Stomach (tissue), 9 donors: ENCODE data around the gene SLC44A1. TPM values are rescaled to one million over a fixed set of nuclear protein-coding genes. Genes with fewer than 3 reads are reported as not detected.

Experiments
- DNase-seq, 2 donors: peaks; one replicate each; pipeline versions ENCODE4 v3.0.0 to v3.0.0-alpha.2; 2013 to 2019
- H3K27ac ChIP-seq, 5 donors: fragments of 200-600 bp in 4 of 5; sonication (generic) in 4 of 5; one replicate each; pipeline ENCODE4 v1.5.1; 2013 to 2019; ENCODE audit warnings: mild to moderate bottlenecking in 1 of 5, moderate library complexity in 1 of 5
- H3K27me3 ChIP-seq, 3 donors: fragments of 200-600 bp; sonication (generic); one replicate each; pipeline ENCODE4 v1.5.1; 2017 to 2019; ENCODE audit warnings: mixed run types in 1 of 3
- H3K36me3 ChIP-seq, 4 donors: fragments of 200-600 bp; sonication (generic); 1 replicate in 3 of 4; 2 replicates in 1 of 4; pipeline ENCODE4 v1.5.1; 2016 to 2019
- H3K4me1 ChIP-seq, 4 donors: fragments of 200-600 bp; sonication (generic); one replicate each; pipeline ENCODE4 v1.5.1; 2016 to 2019
- H3K4me3 ChIP-seq, 4 donors: fragments of 200-600 bp; sonication (generic) in 3 of 4; one replicate each; pipeline ENCODE4 v1.5.1; 2016 to 2019; ENCODE audit warnings: mild to moderate bottlenecking in 1 of 4
- H3K9me3 ChIP-seq, 4 donors: fragments of 200-600 bp; sonication (generic); one replicate each; pipeline ENCODE4 v1.5.1; 2016 to 2019
- EP300 ChIP-seq: sonication (generic); formaldehyde crosslinking; IDR thresholded peaks from one replicate; pipeline ENCODE4 v1.6.1; 2017; ENCODE audit warnings: antibody characterized with exemption
- POLR2A ChIP-seq, 4 donors: fragments of 450-650 bp; IDR thresholded peaks; one replicate each; pipeline ENCODE4 v1.6.1; 2016; ENCODE audit warnings: antibody characterized with exemption in 4 of 4, control low read depth in 2 of 4, mild to moderate bottlenecking in 1 of 4, moderate library complexity in 1 of 4
- POLR2AphosphoS5 ChIP-seq, 3 donors: sonication (generic); formaldehyde crosslinking; IDR thresholded peaks; one replicate each; pipeline ENCODE4 v1.6.1; 2016; ENCODE audit warnings: antibody characterized with exemption in 3 of 3
- WGBS, 5 donors: extraction: QIAGEN DNeasy Blood & Tissue Kit in 3 of 5; methylation state at CpG; one replicate each; pipeline versions ENCODE4 v1.1.5 to v1.1.7; 2013 to 2018; 5-methylcytosine and 5-hydroxymethylcytosine counted together
- intact Hi-C: fragments of 100-400 bp; cut with DNase I; formaldehyde crosslinking; loops from one replicate; pipeline ENCODE4 v1.15.1; 2023; ENCODE audit warnings: low total_unique reads
- polyA plus RNA-seq, 3 donors: library from polyadenylated mRNA; stranded (reverse); fragments of 200-250 nt; gene quantifications; one replicate each; pipeline ENCODE4 v1.2.3, GENCODE V29; 2013
- total RNA-seq, 5 donors: library from RNA; depleted of rRNA; stranded (reverse); fragments of >200 nt; gene quantifications; one replicate each; pipeline versions ENCODE4 v1.1.0 to v1.2.3, GENCODE V29; 2014 to 2016
- TF ChIP-seq, protein P1 (sequence below), 7 experiments: fragments of 450-650 bp in 4 of 7; fragments of 200-600 bp in 3 of 7; sonication (generic) in 3 of 7; IDR thresholded peaks; one replicate each; pipeline ENCODE4 v1.5.1; 2016 to 2019; ENCODE audit warnings: antibody characterized with exemption in 7 of 7, control low read depth in 2 of 7, mild to moderate bottlenecking in 1 of 7
- donor health status: healthy with polysubstance abuse.
- donor health status: Bipolar disorder and iron deficiency.
- donor health status: healthy.

The SLC44A1 gene
- total and polyA plus RNA-seq, 8 donors: 5.7 to 82.8 (median 16.1) TPM

DNA sequence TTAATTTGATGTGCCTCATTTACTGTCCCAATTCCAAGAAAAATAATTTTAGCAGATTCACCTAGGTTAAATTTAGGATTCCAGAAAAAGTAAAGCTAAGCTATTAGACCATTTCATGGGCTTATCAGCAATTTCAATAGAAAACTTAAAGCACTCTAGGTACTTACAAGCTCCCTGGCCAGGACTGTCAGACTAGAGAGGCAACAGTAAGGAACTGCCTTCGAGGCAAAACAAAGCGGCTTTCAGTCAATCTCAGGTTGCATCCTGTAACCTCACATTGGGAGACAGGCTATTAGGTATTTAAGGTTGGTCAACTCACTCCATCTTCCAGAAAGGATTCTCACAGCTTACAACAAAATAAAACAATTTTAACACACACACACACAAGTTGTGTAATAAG lies 154.7 kb downstream of the SLC44A1 start:
- no peak overlapping the region for H3K4me3 ChIP-seq
- no peak for DNase-seq
- no peaks in the 10 kb centered on the region for H3K27me3 ChIP-seq
- no peak overlapping the region for H3K27ac ChIP-seq
- intact Hi-C loops: no loop called here
- no peaks in the 10 kb centered on the region for H3K4me1 ChIP-seq
- TF ChIP-seq POLR2A (IDR thresholded peaks at IDR 0.05) (no peak), POLR2AphosphoS5 (IDR thresholded peaks at IDR 0.05) (no peak), EP300 (no peak)
- TF ChIP-seq, protein P1, sequence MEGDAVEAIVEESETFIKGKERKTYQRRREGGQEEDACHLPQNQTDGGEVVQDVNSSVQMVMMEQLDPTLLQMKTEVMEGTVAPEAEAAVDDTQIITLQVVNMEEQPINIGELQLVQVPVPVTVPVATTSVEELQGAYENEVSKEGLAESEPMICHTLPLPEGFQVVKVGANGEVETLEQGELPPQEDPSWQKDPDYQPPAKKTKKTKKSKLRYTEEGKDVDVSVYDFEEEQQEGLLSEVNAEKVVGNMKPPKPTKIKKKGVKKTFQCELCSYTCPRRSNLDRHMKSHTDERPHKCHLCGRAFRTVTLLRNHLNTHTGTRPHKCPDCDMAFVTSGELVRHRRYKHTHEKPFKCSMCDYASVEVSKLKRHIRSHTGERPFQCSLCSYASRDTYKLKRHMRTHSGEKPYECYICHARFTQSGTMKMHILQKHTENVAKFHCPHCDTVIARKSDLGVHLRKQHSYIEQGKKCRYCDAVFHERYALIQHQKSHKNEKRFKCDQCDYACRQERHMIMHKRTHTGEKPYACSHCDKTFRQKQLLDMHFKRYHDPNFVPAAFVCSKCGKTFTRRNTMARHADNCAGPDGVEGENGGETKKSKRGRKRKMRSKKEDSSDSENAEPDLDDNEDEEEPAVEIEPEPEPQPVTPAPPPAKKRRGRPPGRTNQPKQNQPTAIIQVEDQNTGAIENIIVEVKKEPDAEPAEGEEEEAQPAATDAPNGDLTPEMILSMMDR (IDR thresholded peaks at IDR 0.05): no peak
- no peaks in the 10 kb centered on the region for H3K36me3 ChIP-seq
- 80 to 91% (median 83%) methylated on average over 2 of the region's 2 CpGs for WGBS, 5 donors
- no peaks in the 10 kb centered on the region for H3K9me3 ChIP-seq

DNA sequence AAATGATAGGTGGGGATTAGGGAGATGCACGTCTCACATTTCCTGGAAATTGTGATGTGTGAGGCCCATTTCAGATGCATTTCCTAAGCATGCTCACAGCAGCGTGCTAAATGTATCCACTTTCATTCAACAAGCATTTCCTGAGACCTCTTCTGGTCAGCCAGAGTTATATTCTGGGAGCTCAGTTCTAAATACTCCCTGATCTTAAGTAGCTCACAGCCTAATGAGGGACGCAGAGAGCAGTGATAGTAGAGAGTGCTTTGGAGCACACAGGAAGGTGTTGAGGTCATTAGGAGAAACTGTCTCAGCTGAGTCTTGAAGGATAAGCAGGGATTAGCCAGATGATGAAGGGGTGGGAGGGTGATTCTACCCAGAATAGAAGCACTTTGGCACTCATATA lies 157.2 kb downstream of the SLC44A1 start:
- intact Hi-C loops: no loop called here
- no peaks in the 10 kb centered on the region for H3K27me3 ChIP-seq
- H3K4me1 ChIP-seq: no peaks in the 10 kb centered on the region
- no peak overlapping the region for H3K27ac ChIP-seq
- no peak overlapping the region for H3K4me3 ChIP-seq
- H3K36me3 ChIP-seq: no peaks in the 10 kb centered on the region
- peak in 1 of 2 donors; percentile 46 for DNase-seq
- 32 to 65% (median 50%) methylated on average over 3 of the region's 3 CpGs for WGBS, 5 donors
- TF ChIP-seq EP300 (no peak), POLR2A (IDR thresholded peaks at IDR 0.05) (no peak), POLR2AphosphoS5 (IDR thresholded peaks at IDR 0.05) (no peak)
- TF ChIP-seq, protein P1 (IDR thresholded peaks at IDR 0.05): no peak
- no peaks in the 10 kb centered on the region for H3K9me3 ChIP-seq

DNA sequence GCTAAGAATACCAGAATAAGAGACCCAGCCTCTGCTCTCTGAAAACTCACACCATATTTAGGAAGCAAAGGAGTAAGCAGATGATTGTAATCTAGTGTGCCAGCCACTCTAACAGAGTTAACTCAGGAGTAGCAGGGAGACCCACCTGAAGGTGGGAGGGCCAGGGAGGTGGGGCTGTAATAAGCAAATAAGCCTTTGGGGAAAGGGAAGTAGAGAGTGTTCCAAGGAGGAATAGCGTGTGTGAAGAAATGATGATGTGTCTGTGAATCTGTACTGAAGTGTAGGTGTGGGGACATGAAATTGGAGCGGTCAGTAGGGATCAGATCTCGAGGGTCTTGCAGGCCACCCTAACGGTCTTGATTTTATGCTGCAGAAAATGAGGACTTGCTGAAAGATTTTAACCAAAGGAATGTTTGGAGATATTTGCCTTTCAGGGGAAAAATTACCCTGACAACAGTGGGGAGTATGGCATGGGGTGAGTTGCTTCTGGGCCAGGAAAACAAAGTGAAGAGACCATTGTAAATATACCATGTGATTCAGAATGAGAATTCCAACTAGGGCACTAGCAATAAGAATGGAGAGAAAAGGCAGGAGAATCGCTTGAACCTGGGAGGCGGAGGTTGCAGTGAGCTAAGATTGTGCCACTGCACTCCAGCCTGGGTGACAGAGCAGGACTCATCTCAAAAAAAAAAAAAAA lies 159.2 kb downstream of the SLC44A1 start:
- intact Hi-C loops: no loop called here
- TF ChIP-seq POLR2AphosphoS5 (IDR thresholded peaks at IDR 0.05) (no peak), EP300 (no peak), POLR2A (IDR thresholded peaks at IDR 0.05) (no peak)
- TF ChIP-seq, protein P1 (IDR thresholded peaks at IDR 0.05): no peak
- 62 to 80% (median 66%) methylated on average over 6 of the region's 6 CpGs for WGBS, 5 donors

GRCh38 chr9:105405514-105406131 lies 161.2 kb downstream of the SLC44A1 start:
- Histone ChIP-seq H3K4me3 (no peak overlapping the region), H3K27ac (no peak overlapping the region), H3K36me3 (no peaks in the 10 kb centered on the region), H3K9me3 (peaks cover 0 to 10% (median 0%) of the 10 kb centered on the region in 4 donors), H3K27me3 (no peaks in the 10 kb centered on the region), H3K4me1 (no peaks in the 10 kb centered on the region)
- WGBS, 5 donors: 39 to 69% (median 58%) methylated on average over 6 of the region's 6 CpGs
- intact Hi-C loops: no loop called here
- no peak for TF ChIP-seq POLR2A (IDR thresholded peaks at IDR 0.05)
- TF ChIP-seq POLR2AphosphoS5 (IDR thresholded peaks at IDR 0.05): no peak
- no peak for TF ChIP-seq EP300
- TF ChIP-seq, protein P1 (IDR thresholded peaks at IDR 0.05): no peak
- peak in 1 of 2 donors; percentile 53 for DNase-seq

More for the DNA sequence above, 159.2 kb downstream of the SLC44A1 start:
- no peaks in the 10 kb centered on the region for H3K36me3 ChIP-seq
- no peak for DNase-seq
- no peaks in the 10 kb centered on the region for H3K27me3 ChIP-seq
- H3K9me3 ChIP-seq: no peaks in the 10 kb centered on the region
- no peak overlapping the region for H3K27ac ChIP-seq
- H3K4me3 ChIP-seq: no peak overlapping the region
- H3K4me1 ChIP-seq: no peaks in the 10 kb centered on the region
